ENCODE measurements around the gene UVRAG. TPM values are rescaled to one million over a fixed set of nuclear protein-coding genes. Genes with fewer than 3 reads are reported as not detected.

The UVRAG gene
- polyA plus RNA-seq (2013, experiment 1 of 2; ENCODE audit: insufficient read length) = 9.3 TPM
- polyA plus RNA-seq (2013, experiment 2 of 2; ENCODE audit: insufficient read length) = 9.7 TPM

GRCh38 chr11:75814677-75815344 lies at the start of gene UVRAG:
Gene UVRAG (plus strand): TSS chr11:75815210. CDS start chr11:75815408, 198 bp downstream.
- peak; percentile 99 for DNase-seq

- DNase-seq = no peak
These were observed 48.4 kb upstream of the UVRAG start for GRCh38 chr11:75766443-75767227.

- DNase-seq = no peak
These were observed 47.8 kb upstream of the UVRAG start for GRCh38 chr11:75767228-75767572.

- no peak for DNase-seq
These were observed 47.3 kb upstream of the UVRAG start for GRCh38 chr11:75767793-75768111.

GRCh38 chr11:75768112-75768908 lies 46.7 kb upstream of the UVRAG start, which contains the start of gene DGAT2:
Gene DGAT2 (plus strand): TSS chr11:75768778. CDS start chr11:75768992, 214 bp downstream.
- peak; percentile 50 for DNase-seq

GRCh38 chr11:75768909-75769771 lies 45.9 kb upstream of the UVRAG start:
- no peak for DNase-seq

- no peak for DNase-seq
These were observed 44.9 kb upstream of the UVRAG start for GRCh38 chr11:75770102-75770501.

GRCh38 chr11:75771646-75772410 lies 43.2 kb upstream of the UVRAG start:
- no peak for DNase-seq

GRCh38 chr11:75773595-75774353 lies 41.2 kb upstream of the UVRAG start:
- DNase-seq = no peak

- no peak for DNase-seq
These were observed 40.0 kb upstream of the UVRAG start for GRCh38 chr11:75775056-75775455.

GRCh38 chr11:75776546-75776945 lies 38.5 kb upstream of the UVRAG start:
- no peak for DNase-seq

- no peak for DNase-seq
These were observed 37.4 kb upstream of the UVRAG start for GRCh38 chr11:75777461-75778110.

GRCh38 chr11:75778962-75779361 lies 36.0 kb upstream of the UVRAG start:
- DNase-seq = no peak

GRCh38 chr11:75779960-75780359 lies 35.0 kb upstream of the UVRAG start:
- no peak for DNase-seq

- DNase-seq = no peak
These were observed 34.1 kb upstream of the UVRAG start for GRCh38 chr11:75780888-75781287.

GRCh38 chr11:75781296-75781695 lies 33.7 kb upstream of the UVRAG start:
- DNase-seq = no peak

- no peak for DNase-seq
These were observed 33.2 kb upstream of the UVRAG start for GRCh38 chr11:75781831-75782230.

GRCh38 chr11:75782540-75783263 lies 32.3 kb upstream of the UVRAG start:
- DNase-seq = no peak

- no peak for DNase-seq
These were observed 31.5 kb upstream of the UVRAG start for GRCh38 chr11:75783416-75784084.

Data from fibroblast of skin of scalp (primary cell).